NCI-H82 (cell line): Measurements from ENCODE around the gene MPHOSPH9.

Source experiments
- DNase-seq: peaks from one replicate; lab custom pipeline; 2025; lab: John Stamatoyannopoulos, UW

The MPHOSPH9 gene

DNA sequence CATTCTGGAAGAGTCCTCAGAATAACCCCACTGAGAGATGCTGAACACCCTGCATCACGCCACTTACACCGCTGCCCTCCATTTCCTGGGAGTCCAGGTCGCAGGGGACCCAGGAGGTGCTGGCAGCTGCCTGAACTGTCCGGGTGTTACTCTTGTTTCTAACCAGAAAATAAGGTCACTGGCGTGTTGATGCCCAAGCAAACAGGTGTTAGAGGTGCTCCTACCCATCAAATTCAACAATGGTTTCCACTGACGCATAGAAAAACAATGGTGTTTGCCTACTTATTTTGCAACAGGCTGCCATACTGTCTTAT lies 105.8 kb downstream of the MPHOSPH9 start:
- DNase-seq: no peak

DNA sequence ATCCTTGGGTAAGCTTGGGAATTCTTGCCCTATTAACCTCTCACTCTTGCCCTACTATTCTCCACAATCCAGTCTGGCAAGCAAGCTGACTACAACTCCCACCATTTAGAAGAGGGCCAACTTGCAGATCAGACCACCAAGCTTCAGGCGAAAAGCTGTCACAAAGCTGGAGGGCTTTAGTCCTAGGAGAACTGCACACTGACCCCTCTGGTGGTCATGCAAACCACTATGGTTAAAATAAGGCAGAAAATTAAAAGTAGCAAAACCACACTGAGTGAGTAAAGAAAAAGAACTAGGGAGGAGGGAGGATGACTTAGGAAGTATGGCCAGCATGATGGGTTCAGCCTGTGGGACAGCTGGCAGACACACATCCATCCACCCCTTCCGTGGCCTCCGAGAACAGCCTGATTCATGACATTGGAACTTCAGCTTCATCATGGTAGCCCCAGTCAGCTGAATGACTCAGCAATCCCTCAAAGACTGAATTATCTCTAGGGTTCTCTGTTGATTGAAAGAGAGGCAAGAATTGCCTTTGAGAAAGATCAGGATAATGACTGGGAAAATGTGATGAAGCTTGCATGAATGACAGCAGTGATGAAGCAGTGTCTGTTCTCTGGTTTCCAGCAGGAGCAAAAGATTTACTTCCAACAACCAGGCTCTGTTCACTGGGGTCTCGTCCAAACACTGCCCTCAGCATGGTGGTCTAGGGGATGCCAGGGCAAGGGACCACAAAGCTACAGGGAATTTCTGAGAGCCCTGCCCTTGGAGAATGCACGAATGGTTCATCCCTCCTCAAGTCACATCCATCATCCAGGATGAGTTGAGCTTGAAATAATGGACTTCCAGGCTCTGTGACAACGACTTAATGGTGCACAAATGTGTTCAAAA lies 106.4 kb downstream of the MPHOSPH9 start:
- DNase-seq: no peak

DNA sequence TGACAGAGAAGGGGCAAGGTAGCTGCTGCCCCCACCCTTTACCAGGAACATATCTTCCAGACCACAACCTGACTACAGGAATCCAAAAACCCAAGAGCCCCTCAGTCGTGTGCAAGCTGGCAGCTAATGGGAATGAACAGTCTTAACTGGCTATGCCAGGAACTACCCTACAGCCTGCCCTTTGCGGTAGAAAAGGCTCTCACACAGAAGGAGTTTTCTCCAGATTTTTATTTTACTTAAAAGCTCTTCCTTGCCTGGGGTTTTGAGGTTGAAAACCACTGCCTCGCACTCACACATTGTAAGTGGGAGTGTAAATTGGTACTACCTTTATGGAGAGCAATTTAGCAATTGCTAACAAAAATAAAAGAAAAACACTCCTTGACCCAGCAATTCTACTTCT lies 110.3 kb downstream of the MPHOSPH9 start:
- no peak for DNase-seq

DNA sequence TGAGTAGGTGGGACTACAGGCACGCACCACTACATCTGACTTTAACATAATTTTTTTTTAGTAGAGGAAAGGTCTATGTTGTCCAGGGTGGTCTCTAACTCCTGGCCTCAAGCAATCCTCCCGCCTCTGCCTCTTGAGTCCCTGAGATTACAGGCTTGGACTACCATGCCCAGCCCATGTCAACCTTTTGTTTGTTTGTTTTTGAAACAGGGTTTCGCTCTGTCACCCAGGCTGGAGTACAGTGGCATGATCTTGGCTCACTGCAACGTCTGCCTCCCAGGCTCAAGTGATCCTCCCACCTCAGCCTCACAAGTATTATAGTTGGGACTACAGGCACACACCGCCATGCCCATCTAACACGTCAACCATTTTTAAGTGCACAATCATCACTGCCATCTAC lies 111.3 kb downstream of the MPHOSPH9 start:
- DNase-seq: no peak

DNA sequence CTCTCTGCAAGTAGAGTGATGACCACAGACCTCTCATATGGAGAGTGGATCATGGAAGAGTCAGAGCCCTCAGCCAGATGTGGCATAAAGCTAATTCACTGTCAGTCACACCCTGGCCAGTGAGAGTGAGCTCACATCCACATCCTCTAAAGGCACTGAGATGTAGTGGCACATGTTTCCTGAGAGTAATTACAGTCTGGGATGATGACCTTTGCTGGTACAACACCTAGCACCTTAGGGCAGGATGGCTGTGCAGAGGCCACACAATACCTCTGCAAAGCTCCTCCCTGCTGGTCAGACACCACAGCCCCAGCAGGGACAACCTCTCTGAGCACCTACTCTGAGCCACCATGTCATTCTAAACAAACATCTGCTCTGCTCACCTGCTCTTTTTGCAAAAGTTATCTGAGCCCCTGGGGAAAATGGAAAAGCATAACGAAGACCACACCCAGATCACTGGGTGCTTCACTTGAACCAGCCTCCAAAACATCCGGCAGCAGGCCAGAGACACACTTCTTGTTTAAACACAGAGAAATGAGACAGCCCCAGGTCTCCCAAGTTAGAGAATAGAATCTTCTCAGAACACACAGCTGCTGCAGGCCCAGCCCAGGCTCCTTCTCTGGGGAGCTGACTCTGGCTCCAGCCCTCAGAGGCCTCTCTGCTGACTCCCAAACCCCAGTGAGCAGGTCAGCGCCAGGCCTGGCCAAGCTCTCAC lies 112.3 kb downstream of the MPHOSPH9 start:
- no peak for DNase-seq

GRCh38 chr12:123119808-123120207 lies 113.1 kb downstream of the MPHOSPH9 start:
- DNase-seq: no peak

DNA sequence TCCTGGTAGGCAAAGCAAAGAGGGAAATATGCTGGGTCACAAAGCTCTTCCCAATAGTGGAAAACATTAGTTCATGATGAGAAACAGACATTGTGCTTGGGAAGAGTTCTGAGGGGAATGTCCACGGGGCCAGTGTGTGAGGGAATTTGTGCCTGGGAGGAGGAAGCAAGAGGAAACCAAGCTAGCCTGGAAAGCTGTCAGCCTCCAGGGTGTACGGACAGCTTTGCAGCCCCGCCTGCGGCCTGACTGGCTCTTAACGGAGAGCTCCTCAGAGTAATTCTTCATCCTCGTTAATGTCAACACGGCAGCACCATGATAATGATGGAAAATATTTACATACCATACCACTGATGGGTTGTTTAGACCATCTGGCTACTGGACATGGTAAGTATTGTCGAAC lies 114.4 kb downstream of the MPHOSPH9 start:
- peak; percentile 53 for DNase-seq

GRCh38 chr12:123115409-123116121 lies 117.4 kb downstream of the MPHOSPH9 start:
- no peak for DNase-seq

GRCh38 chr12:123114304-123115083 lies 118.4 kb downstream of the MPHOSPH9 start:
- DNase-seq: no peak

DNA sequence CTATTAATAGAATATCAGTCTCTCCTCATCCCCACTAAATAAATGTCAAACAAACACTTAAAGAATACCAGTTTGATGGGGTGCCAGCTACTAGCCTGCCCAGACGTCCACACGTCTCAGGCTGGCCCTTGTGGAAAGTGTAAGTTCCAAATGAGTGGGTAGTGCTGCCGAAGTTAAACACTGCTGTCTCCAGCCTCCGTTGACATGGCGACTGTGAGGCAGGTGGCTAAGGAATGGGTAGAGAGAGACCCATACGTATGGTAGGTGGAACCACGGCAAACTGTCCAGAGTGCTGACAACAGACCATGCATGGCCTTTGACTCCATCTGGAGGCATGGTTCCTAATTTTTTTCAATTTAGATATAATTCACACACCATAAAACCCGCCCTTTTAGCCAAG lies 119.9 kb downstream of the MPHOSPH9 start:
- no peak for DNase-seq

GRCh38 chr12:123111498-123112165 lies 121.3 kb downstream of the MPHOSPH9 start:
- no peak for DNase-seq

DNA sequence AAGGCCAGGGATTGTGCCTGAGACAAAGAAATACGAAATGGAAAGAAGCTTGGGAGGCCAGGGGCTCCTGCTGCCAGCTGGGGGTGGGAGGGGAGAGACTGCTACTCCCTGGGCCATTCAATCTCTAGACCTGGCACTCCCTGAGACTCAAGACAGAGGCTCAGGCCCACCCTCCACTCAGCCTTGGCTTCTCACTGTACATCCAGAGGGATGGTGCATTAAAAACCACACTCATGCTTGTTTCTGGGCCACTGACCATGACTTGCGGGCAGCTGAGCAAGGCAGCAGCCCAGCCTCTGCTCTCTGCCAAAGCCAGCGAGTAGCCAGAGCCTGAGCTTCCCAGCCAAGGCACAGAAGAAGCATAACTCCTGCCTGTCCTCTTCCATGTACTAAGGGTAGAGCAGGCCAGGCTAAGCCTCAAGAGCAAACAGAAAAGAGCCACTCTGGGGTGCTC lies 123.6 kb downstream of the MPHOSPH9 start:
- no peak for DNase-seq

- no peak for DNase-seq
Observed at GRCh38 chr12:123108682-123109066, 124.3 kb downstream of the MPHOSPH9 start.

- no peak for DNase-seq
Observed at GRCh38 chr12:123107926-123108681, 124.8 kb downstream of the MPHOSPH9 start.

GRCh38 chr12:123106640-123107359 lies 126.1 kb downstream of the MPHOSPH9 start:
- DNase-seq: no peak

- DNase-seq: no peak
Observed at GRCh38 chr12:123105211-123105826, 127.6 kb downstream of the MPHOSPH9 start.

GRCh38 chr12:123104809-123105208 lies 128.1 kb downstream of the MPHOSPH9 start:
- no peak for DNase-seq
